CD4-positive, alpha-beta T cell (primary cell): ENCODE results near the gene DDX1. TPM values are rescaled to one million over a fixed set of nuclear protein-coding genes. Genes with fewer than 3 reads are reported as not detected.

Experiments used
- ATAC-seq: fragments of 200-7000 bp; cut with Tn5 transposase; one replicate; pipeline ENCODE4 v1.10.0; 2022; ENCODE audit warnings: mild to moderate bottlenecking; ENCODE audit not compliant: poor library complexity
- CTCF ChIA-PET: fragments of 350-600 bp; sonication (Branson Sonifier 250); formaldehyde crosslinking; loops from one replicate; lab custom pipeline; 2021; ENCODE audit warnings: antibody characterized with exemption, inconsistent platforms; lab: Charles Lee
- POLR2A ChIA-PET: fragments of 350-600 bp; sonication (Branson Sonifier 250); formaldehyde crosslinking; loops from one replicate; lab custom pipeline; 2021; ENCODE audit warnings: antibody characterized with exemption, inconsistent platforms; lab: Charles Lee
- DNase-seq, 14 experiments: peaks; one replicate each; pipeline ENCODE4 v3.0.0-alpha.2; 2013 to 2020; ENCODE audit warnings: mixed read lengths in 2 of 14
- H3K27ac ChIP-seq, 2 donors: one replicate each; pipeline versions ENCODE4 v1.5.1 to v1.7.0; 2013; ENCODE audit warnings: low read length in 2 of 2, low read depth in 1 of 2, mild to moderate bottlenecking in 1 of 2
- H3K27me3 ChIP-seq, 2 experiments: 1 replicate in 1 of 2; 2 replicates in 1 of 2; pipeline versions ENCODE4 v1.6.1 to v1.7.0; 2013; ENCODE audit warnings: low read length in 2 of 2, control low read depth in 1 of 2, mild to moderate bottlenecking in 1 of 2, moderate library complexity in 1 of 2; ENCODE audit not compliant: insufficient read depth in 2 of 2, control insufficient read depth in 1 of 2
- H3K36me3 ChIP-seq: one replicate; pipeline ENCODE4 v1.6.1; 2013; ENCODE audit warnings: low read length, control low read depth; ENCODE audit not compliant: insufficient read depth
- H3K4me1 ChIP-seq: one replicate; pipeline ENCODE4 v1.6.1; 2013; ENCODE audit warnings: low read length, control low read depth; ENCODE audit not compliant: insufficient read depth
- H3K4me3 ChIP-seq: one replicate; pipeline ENCODE4 v1.5.1; 2013; ENCODE audit warnings: mild to moderate bottlenecking, low read length, moderate library complexity
- H3K9me3 ChIP-seq, 2 experiments: 1 replicate in 1 of 2; 2 replicates in 1 of 2; pipeline versions ENCODE4 v1.6.1 to v1.7.0; 2013; ENCODE audit warnings: low read length in 2 of 2, mild to moderate bottlenecking in 2 of 2, control low read depth in 1 of 2, moderate library complexity in 1 of 2; ENCODE audit not compliant: control insufficient read depth in 1 of 2, insufficient read depth in 1 of 2
- H3K27ac Mint-ChIP-seq: one replicate; pipeline ENCODE4 v1.8.0; 2020; ENCODE audit warnings: mixed read lengths
- H3K27me3 Mint-ChIP-seq: one replicate; pipeline ENCODE4 v1.8.0; 2021; ENCODE audit warnings: mixed read lengths
- H3K36me3 Mint-ChIP-seq: one replicate; pipeline ENCODE4 v1.8.0; 2021; ENCODE audit warnings: low read depth, mixed read lengths
- H3K4me1 Mint-ChIP-seq: one replicate; pipeline ENCODE4 v1.8.0; 2021; ENCODE audit warnings: low read depth, mixed read lengths
- H3K4me3 Mint-ChIP-seq: one replicate; pipeline ENCODE4 v1.8.0; 2020; ENCODE audit warnings: mild to moderate bottlenecking, mixed read lengths
- H3K9me3 Mint-ChIP-seq: one replicate; pipeline ENCODE4 v1.8.0; 2020; ENCODE audit warnings: mixed read lengths
- intact Hi-C, 2 experiments: fragments of 100-400 bp; cut with DNase I in 1 of 2; cut with micrococcal nuclease in 1 of 2; formaldehyde crosslinking; loops; one replicate each; pipeline versions ENCODE4 v1.15.1 to v1.9.0; 2023 to 2025; cut with DNase I, micrococcal nuclease
- total RNA-seq, 174 experiments: library from RNA in 2 of 174; stranded (reverse) in 2 of 174; gene quantifications; one replicate each; pipeline ENCODE4 v1.2.3 and lab custom pipeline; 2021 to 2026
- TF ChIP-seq, protein P1 (sequence below): fragments of 200-600 bp; IDR thresholded peaks from one replicate; pipeline ENCODE4 v1.8.0; 2022; ENCODE audit warnings: antibody characterized with exemption, mild to moderate bottlenecking

DDX1 gene
- total RNA-seq, 2 experiments from 2014 or later, result 48.8 to 50.1 TPM

DNA sequence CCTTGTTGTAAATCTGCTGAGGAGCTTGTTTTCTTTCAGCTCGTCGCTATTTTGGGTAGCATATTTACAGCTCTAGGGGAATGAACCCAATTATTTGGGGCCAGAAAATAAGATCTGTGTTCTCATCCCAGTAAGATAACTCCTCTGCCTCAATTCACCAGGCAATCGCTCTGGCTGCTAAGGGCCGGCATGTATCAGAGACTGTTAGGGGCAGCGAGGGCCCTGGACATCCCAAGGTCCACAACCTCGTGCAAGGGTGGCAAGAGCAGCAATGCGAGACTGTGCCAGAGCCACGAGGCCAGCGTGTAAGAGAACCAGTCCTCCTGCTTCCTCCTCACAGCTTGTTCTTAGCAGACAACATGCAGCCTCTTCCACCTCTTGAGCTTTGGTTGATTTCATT, 66.1 kb downstream of the DDX1 start:
- no peak overlapping the region for H3K4me3 ChIP-seq
- H3K27me3 ChIP-seq, result no peaks in the 10 kb centered on the region
- H3K4me3 Mint-ChIP-seq, result no peak overlapping the region
- H3K27me3 Mint-ChIP-seq, result peaks cover 5% of the 10 kb centered on the region
- no peaks in the 10 kb centered on the region for H3K36me3 Mint-ChIP-seq
- ChIA-PET POLR2A (no interaction called here), CTCF (no interaction called here)
- H3K27ac Mint-ChIP-seq, result no peak overlapping the region
- no peak for ATAC-seq
- TF ChIP-seq, protein P1, sequence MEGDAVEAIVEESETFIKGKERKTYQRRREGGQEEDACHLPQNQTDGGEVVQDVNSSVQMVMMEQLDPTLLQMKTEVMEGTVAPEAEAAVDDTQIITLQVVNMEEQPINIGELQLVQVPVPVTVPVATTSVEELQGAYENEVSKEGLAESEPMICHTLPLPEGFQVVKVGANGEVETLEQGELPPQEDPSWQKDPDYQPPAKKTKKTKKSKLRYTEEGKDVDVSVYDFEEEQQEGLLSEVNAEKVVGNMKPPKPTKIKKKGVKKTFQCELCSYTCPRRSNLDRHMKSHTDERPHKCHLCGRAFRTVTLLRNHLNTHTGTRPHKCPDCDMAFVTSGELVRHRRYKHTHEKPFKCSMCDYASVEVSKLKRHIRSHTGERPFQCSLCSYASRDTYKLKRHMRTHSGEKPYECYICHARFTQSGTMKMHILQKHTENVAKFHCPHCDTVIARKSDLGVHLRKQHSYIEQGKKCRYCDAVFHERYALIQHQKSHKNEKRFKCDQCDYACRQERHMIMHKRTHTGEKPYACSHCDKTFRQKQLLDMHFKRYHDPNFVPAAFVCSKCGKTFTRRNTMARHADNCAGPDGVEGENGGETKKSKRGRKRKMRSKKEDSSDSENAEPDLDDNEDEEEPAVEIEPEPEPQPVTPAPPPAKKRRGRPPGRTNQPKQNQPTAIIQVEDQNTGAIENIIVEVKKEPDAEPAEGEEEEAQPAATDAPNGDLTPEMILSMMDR, result no peak
- H3K36me3 ChIP-seq, result no peaks in the 10 kb centered on the region
- no peaks in the 10 kb centered on the region for H3K9me3 Mint-ChIP-seq
- no peak overlapping the region for H3K27ac ChIP-seq
- DNase-seq, result no peak
- H3K9me3 ChIP-seq, result no peaks in the 10 kb centered on the region
- no peaks in the 10 kb centered on the region for H3K4me1 Mint-ChIP-seq
- intact Hi-C loops, result no loop called here
- H3K4me1 ChIP-seq, result no peaks in the 10 kb centered on the region

DNA sequence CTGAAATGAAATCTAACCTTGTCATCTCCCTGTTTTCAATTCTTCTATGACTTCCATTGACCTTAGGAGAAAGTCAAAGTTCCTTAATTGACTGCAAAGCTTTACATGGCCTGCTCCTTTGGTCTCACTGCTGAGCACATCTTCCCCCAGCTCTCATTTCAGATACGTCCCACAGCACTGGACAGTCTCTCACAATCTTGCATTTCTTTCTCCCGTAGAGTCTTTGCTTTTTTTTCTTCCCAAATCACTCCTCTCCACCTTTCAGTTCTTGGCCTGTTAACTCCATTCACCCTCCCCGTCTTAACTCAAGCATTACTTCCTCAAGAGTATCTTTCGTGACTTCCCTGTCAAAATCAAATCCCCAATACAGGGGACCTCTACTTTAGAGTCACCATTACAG, 67.2 kb downstream of the DDX1 start:
- H3K27me3 Mint-ChIP-seq, result peaks cover 5% of the 10 kb centered on the region
- H3K4me3 ChIP-seq, result no peak overlapping the region
- H3K9me3 ChIP-seq, result no peaks in the 10 kb centered on the region
- H3K36me3 Mint-ChIP-seq, result no peaks in the 10 kb centered on the region
- no peaks in the 10 kb centered on the region for H3K4me1 Mint-ChIP-seq
- DNase-seq, result no peak
- TF ChIP-seq, protein P1, result no peak
- no peaks in the 10 kb centered on the region for H3K36me3 ChIP-seq
- H3K4me1 ChIP-seq, result no peaks in the 10 kb centered on the region
- no peak overlapping the region for H3K27ac Mint-ChIP-seq
- no peak overlapping the region for H3K4me3 Mint-ChIP-seq
- intact Hi-C loops, result no loop called here
- H3K27ac ChIP-seq, result no peak overlapping the region
- H3K27me3 ChIP-seq, result no peaks in the 10 kb centered on the region
- ChIA-PET CTCF (no interaction called here), POLR2A (no interaction called here)
- H3K9me3 Mint-ChIP-seq, result no peaks in the 10 kb centered on the region
- ATAC-seq, result no peak

DNA sequence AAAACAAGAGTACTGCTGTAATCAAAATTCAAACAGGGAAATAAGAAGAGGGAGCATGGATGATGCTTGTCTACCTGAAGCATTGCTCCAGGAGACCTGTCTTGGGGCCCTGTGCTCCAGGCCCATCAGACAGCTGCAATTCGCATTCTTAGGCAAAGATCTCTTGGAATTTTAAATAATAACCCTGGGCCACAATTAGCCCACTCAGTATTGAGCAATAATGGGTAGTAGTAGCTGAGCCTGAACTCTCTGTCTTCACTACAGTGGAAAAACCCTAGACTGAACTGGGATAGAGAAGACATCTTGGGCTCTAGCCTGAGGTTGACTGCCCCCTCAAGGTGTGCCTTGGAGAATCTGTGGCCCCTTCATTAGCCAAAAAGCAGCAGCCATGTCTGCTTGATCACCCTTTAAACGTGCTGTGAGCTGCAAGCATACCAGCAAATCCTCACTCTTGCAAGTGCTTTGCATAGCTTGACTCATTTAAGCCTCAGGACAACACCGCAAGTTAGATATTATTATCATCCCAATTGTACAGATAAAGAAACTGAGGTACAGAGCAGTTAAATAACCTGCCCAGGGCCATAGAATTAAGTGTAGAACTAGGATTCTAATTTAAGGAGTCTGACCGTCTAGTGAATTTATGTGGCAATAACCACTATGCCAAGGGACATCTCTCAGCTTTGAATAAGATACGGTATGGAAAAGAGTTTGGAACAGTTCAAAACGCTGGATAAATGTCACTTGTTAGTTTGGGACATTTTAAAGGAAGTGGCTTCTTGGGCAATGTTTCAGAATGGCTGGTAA, 69.0 kb downstream of the DDX1 start:
- no peak overlapping the region for H3K27ac ChIP-seq

More for the DNA sequence above, 69.0 kb downstream of the DDX1 start:
- H3K4me1 ChIP-seq, result no peaks in the 10 kb centered on the region
- peaks cover 0 to 1% of the 10 kb centered on the region in 2 experiments for H3K27me3 ChIP-seq
- H3K4me3 ChIP-seq, result no peak overlapping the region
- ChIA-PET POLR2A (no interaction called here), CTCF (no interaction called here)
- H3K4me1 Mint-ChIP-seq, result no peaks in the 10 kb centered on the region
- H3K27ac Mint-ChIP-seq, result no peak overlapping the region
- intact Hi-C loops, result no loop called here
- H3K36me3 ChIP-seq, result no peaks in the 10 kb centered on the region
- H3K9me3 ChIP-seq, result no peaks in the 10 kb centered on the region
- H3K9me3 Mint-ChIP-seq, result no peaks in the 10 kb centered on the region
- no peak for DNase-seq
- H3K36me3 Mint-ChIP-seq, result no peaks in the 10 kb centered on the region
- H3K27me3 Mint-ChIP-seq, result peaks cover under 1% of the 10 kb centered on the region
- TF ChIP-seq, protein P1, result no peak
- ATAC-seq, result no peak
- H3K4me3 Mint-ChIP-seq, result no peak overlapping the region
